Osteoblast (primary cell): ENCODE data around the gene TAF6L. TPM values are rescaled to one million over a fixed set of nuclear protein-coding genes. Genes with fewer than 3 reads are reported as not detected.

Experiments used
- DNase-seq: peaks from one replicate; pipeline ENCODE4 v3.0.0; 2011; ENCODE audit warnings: low spot score, mixed read lengths; ENCODE audit not compliant: insufficient read length; ENCODE audit errors: missing footprints
- H2AFZ ChIP-seq: 2 replicates; pipeline ENCODE4 v1.6.0; 2011; ENCODE audit warnings: mild to moderate bottlenecking, low read length
- H3K27ac ChIP-seq: 2 replicates; pipeline ENCODE4 v1.5.1; 2011; ENCODE audit warnings: mild to moderate bottlenecking, low read depth, low read length, moderate library complexity
- H3K27me3 ChIP-seq: 2 replicates; pipeline ENCODE4 v1.6.0; 2012; ENCODE audit warnings: mild to moderate bottlenecking, control low read depth, inconsistent platforms, low read length, moderate library complexity; ENCODE audit not compliant: insufficient read depth
- H3K36me3 ChIP-seq: 2 replicates; pipeline ENCODE4 v1.5.1; 2011; ENCODE audit warnings: mild to moderate bottlenecking, low read length, control low read depth, moderate library complexity; ENCODE audit not compliant: insufficient read depth
- H3K4me1 ChIP-seq: 2 replicates; pipeline ENCODE4 v1.5.1; 2011; ENCODE audit warnings: mild to moderate bottlenecking, low read length, control low read depth, moderate library complexity; ENCODE audit not compliant: insufficient read depth
- H3K4me2 ChIP-seq: 2 replicates; pipeline ENCODE4 v1.6.0; 2011; ENCODE audit warnings: mild to moderate bottlenecking, low read length; ENCODE audit not compliant: insufficient read depth
- H3K4me3 ChIP-seq: fragments of 200-600 bp; sonication (generic); 3 replicates; pipeline ENCODE4 v1.5.1; 2012; ENCODE audit warnings: mild to moderate bottlenecking, low read length, inconsistent platforms; ENCODE audit not compliant: insufficient read depth
- H3K79me2 ChIP-seq: 2 replicates; pipeline ENCODE4 v1.6.0; 2012; ENCODE audit warnings: mild to moderate bottlenecking, low read length, control low read depth, inconsistent platforms; ENCODE audit not compliant: insufficient read depth
- H3K9me3 ChIP-seq: 2 replicates; pipeline ENCODE4 v1.5.1; 2011; ENCODE audit warnings: low read depth, low read length, control low read depth
- H4K20me1 ChIP-seq: 2 replicates; pipeline ENCODE4 v1.6.0; 2012; ENCODE audit warnings: mild to moderate bottlenecking, low read length, control low read depth; ENCODE audit not compliant: insufficient read depth
- total RNA-seq: library from RNA; depleted of rRNA; stranded (reverse); fragments of >200 nt; gene quantifications from 2 replicates; pipeline ENCODE4 v1.2.3, GENCODE V29; 2012
- TF ChIP-seq, protein P1 (sequence below): IDR thresholded peaks from 2 replicates; pipeline ENCODE4 v1.5.1; 2011; ENCODE audit warnings: mild to moderate bottlenecking, low read depth, low read length, moderate library complexity; ENCODE audit errors: extremely low read depth

Gene TAF6L
- total RNA-seq, 1 donor, result 22.1 TPM

GRCh38 chr11:62726156-62726914 lies 44.9 kb upstream of the TAF6L start:
- Histone ChIP-seq H3K27ac (peak overlapping the region; percentile 73), H4K20me1 (peaks cover 33% of the 10 kb centered on the region), H3K79me2 (peaks cover 77% of the 10 kb centered on the region), H3K4me2 (peak overlapping the region; percentile 87), H3K27me3 (no peaks in the 10 kb centered on the region), H3K9me3 (no peaks in the 10 kb centered on the region), H2AFZ (no peak overlapping the region), H3K36me3 (peaks cover 31% of the 10 kb centered on the region), H3K4me1 (peaks cover 19% of the 10 kb centered on the region), H3K4me3 (peak overlapping the region; percentile 98)
- TF ChIP-seq, protein P1, sequence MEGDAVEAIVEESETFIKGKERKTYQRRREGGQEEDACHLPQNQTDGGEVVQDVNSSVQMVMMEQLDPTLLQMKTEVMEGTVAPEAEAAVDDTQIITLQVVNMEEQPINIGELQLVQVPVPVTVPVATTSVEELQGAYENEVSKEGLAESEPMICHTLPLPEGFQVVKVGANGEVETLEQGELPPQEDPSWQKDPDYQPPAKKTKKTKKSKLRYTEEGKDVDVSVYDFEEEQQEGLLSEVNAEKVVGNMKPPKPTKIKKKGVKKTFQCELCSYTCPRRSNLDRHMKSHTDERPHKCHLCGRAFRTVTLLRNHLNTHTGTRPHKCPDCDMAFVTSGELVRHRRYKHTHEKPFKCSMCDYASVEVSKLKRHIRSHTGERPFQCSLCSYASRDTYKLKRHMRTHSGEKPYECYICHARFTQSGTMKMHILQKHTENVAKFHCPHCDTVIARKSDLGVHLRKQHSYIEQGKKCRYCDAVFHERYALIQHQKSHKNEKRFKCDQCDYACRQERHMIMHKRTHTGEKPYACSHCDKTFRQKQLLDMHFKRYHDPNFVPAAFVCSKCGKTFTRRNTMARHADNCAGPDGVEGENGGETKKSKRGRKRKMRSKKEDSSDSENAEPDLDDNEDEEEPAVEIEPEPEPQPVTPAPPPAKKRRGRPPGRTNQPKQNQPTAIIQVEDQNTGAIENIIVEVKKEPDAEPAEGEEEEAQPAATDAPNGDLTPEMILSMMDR, result no peak
- no peak for DNase-seq

DNA sequence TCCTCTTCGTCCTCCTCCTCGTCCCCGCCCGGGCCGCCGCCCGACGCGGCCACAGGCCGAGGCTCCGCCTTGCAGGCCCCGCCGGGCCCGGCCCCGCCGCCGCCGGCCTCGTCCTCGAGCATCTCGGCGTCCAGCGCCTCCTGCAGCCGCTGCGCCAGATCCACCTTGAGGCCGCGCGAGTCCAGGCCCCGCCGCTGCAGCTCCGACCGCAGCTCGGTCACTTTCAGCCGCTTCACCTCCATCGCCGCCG lies 44.4 kb upstream of the TAF6L start:
- Histone ChIP-seq H4K20me1 (peaks cover 33% of the 10 kb centered on the region), H3K4me1 (peaks cover 19% of the 10 kb centered on the region), H2AFZ (peak overlapping the region; percentile 30), H3K9me3 (no peaks in the 10 kb centered on the region), H3K4me2 (peak overlapping the region; percentile 87), H3K36me3 (peaks cover 26% of the 10 kb centered on the region), H3K27ac (peak overlapping the region; percentile 73), H3K4me3 (peak overlapping the region; percentile 98), H3K79me2 (peaks cover 77% of the 10 kb centered on the region), H3K27me3 (no peaks in the 10 kb centered on the region)
- no peak for DNase-seq
- TF ChIP-seq, protein P1, result no peak

- H3K79me2 ChIP-seq, result peaks cover 77% of the 10 kb centered on the region
- peak; percentile 99 for DNase-seq
- peaks cover 22% of the 10 kb centered on the region for H3K36me3 ChIP-seq
- no peaks in the 10 kb centered on the region for H3K27me3 ChIP-seq
- peak within 1 kb of the TSS; percentile 98 for H3K4me3 ChIP-seq
- H3K9me3 ChIP-seq, result no peaks in the 10 kb centered on the region
- TF ChIP-seq, protein P1, result no peak
- peak within 1 kb of the TSS; percentile 97 for H2AFZ ChIP-seq
- H4K20me1 ChIP-seq, result peaks cover 33% of the 10 kb centered on the region
- peak within 1 kb of the TSS; percentile 87 for H3K27ac ChIP-seq
- peaks cover 19% of the 10 kb centered on the region for H3K4me1 ChIP-seq
- H3K4me2 ChIP-seq, result peak within 1 kb of the TSS; percentile 87
Observed at GRCh38 chr11:62727165-62727871, 43.9 kb upstream of the TAF6L start, which contains the start of gene HNRNPUL2. TSS of gene HNRNPUL2 (minus strand) at chr11:62727457. CDS start at chr11:62727156, 301 bp downstream.

DNA sequence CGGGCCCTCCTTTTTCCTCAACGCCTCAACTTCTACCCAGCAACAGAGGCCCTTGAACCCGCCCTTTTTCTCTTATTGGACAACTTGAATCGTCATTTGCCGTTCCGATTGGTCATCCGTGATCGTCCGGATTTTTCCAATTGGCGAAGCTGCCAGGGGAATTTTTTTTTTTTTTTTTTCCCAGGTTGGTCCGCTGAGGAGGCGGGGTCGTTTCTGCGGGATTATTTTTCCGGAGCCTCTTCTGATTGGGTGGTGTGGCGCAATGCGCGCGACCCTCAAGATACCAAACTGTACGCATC lies 43.4 kb upstream of the TAF6L start:
- TF ChIP-seq, protein P1, result no peak

More for the DNA sequence above, 43.4 kb upstream of the TAF6L start:
- DNase-seq, result peak; percentile 98
- H3K4me2 ChIP-seq, result peak overlapping the region; percentile 87
- H3K9me3 ChIP-seq, result no peaks in the 10 kb centered on the region
- H3K4me1 ChIP-seq, result peaks cover 19% of the 10 kb centered on the region
- peaks cover 76% of the 10 kb centered on the region for H3K79me2 ChIP-seq
- H3K4me3 ChIP-seq, result peak overlapping the region; percentile 98
- peak overlapping the region; percentile 87 for H3K27ac ChIP-seq
- peaks cover 33% of the 10 kb centered on the region for H4K20me1 ChIP-seq
- H2AFZ ChIP-seq, result peak overlapping the region; percentile 97
- peaks cover 17% of the 10 kb centered on the region for H3K36me3 ChIP-seq
- no peaks in the 10 kb centered on the region for H3K27me3 ChIP-seq
